Activated CD4-positive, alpha-beta T cell treated with anti-CD3 and anti-CD28 coated beads, Interleukin-2, amount 50 U/mL, for 16 hours (primary cell): ENCODE measurements around the gene POC5.
"Not testable (repeated sequence)": the region's sequence is repeated elsewhere in the genome, so short reads cannot be mapped to it uniquely, and the experiment has no call there.

Experiments
- DNase-seq: peaks from one replicate; pipeline ENCODE4 v3.0.0-alpha.2; 2020

The POC5 gene

DNA sequence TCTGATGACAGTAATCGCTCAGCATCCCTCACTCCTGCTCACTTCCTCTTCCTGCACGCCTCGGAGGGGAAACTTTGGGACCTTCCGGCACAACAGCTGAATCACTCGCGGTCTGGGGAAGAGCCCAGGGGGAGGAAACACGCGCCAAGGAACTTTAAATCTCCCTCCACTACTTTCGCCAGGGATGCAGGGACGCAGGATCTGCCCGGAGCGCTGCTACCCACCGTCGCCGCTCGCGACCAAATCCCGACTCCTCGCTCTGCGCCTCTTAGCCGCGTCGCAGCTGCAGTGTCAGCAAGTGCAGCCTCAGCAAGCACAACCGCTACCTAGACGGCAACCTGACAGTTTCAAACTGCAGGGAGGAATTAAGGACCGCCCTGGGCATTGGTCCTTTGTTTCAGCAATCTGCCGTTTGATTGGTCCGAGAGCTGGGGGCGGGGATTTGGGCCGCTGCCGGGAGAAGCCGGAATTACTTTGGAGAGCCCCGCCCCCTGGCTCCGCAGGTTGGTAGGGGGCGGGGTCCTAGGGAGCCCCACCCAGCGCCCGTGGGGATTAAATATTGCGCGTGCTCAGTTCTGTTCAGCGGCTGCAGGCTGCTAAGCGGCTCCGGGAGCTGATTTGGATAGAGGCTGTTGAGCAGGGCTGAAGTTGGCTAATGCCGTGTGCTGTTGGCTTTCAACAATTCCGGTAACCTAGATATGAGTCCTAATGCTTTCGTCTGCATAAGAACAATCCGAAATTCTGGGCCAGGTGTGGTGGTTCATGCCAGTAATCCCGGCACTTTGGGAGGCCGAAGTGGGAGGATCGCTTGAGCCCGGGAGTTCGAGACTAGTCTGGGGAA lies at the start of gene POC5:
Gene POC5, minus strand, starts transcription at position 356 of the 841 bp plus-strand sequence. CDS start 4,500 bp downstream, outside the sequence.
- DNase-seq: peak; percentile 99

- no peak for DNase-seq
Measured at GRCh38 chr5:75758116-75758515, 40.9 kb upstream of the POC5 start.

GRCh38 chr5:75756981-75757380 lies 39.7 kb upstream of the POC5 start:
- no peak for DNase-seq

- DNase-seq: no peak
Measured at GRCh38 chr5:75756211-75756610, 39.0 kb upstream of the POC5 start.

DNA sequence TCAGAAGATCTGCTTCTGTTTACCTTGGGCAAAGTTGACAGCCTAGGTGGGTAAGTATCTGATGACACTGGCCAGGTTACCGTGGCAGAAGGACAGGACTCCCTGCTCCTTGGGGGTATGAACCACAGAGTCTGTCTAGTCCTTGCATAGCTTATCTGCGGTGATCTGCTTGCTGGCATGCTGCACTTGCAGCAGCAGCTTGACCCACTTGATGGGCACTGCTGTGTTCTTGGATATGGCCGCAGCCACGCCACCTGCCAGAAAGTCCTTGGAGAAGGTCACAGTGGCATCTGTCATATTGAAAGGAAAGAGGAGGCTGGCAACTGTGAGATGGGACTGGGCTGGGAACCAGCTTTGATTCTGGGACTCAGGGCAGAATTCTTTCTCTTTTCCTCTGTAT lies 35.9 kb upstream of the POC5 start:
- no peak for DNase-seq

DNA sequence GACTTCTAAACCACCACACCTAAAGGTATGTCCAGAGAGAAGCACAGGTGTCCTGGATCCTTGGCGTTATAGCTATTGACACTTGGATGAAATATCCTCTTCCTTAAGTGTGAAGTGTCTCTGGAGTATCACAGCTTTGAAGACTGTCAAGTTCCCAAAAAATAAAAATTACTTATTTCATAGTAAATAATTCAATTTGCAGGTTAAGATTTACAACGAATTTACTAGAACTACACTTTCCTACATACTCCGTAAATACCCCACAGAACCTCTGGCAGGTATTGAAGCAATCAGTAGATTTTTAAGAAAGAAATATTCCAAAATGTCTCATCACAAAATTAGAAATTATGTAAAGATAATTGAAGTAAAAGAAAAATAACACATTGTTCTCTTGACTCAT lies 27.1 kb upstream of the POC5 start:
- no peak for DNase-seq

- no peak for DNase-seq
Measured at GRCh38 chr5:75736273-75736672, 19.0 kb upstream of the POC5 start.

- DNase-seq: peak; percentile 6
Measured at GRCh38 chr5:75734913-75735789, 17.9 kb upstream of the POC5 start.

DNA sequence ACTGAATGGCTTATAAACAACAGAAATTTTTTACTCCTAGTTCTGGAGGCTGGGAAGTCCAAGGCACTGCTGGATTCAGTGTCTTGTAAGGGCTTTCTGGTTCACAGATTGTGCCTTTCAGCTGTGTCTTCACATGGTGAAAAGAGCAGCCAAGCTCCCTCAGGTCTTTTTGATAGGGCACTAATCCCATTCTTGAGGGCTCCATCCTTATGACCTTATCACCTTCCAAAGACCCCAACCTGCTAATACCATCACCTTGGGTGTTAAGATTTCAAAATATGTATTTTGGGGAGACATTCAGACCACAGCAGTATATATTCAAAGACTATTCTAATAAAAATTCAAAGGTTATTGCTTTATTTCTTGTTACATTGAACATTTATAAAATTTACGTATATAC lies 16.5 kb upstream of the POC5 start:
- DNase-seq: no peak

DNA sequence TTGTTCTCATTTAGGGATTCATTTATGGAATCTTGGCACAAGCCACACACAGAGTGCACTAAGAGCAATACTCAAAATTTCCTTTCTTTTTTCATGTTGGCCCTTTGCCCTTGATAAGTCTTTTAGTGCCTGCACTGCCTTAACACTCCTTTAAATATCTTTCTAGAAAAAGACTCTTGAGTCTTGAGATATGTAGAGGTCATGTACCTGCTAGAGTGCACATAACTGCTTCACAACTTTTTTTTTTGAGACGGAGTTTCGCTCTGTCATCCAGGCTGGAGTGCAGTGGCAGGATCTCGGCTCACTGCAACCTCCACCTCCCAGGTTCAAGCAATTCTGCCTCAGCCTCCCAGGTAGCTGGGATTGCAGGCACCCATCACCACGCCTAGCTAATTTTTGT lies 14.3 kb upstream of the POC5 start:
- not testable (repeated sequence) for DNase-seq

DNA sequence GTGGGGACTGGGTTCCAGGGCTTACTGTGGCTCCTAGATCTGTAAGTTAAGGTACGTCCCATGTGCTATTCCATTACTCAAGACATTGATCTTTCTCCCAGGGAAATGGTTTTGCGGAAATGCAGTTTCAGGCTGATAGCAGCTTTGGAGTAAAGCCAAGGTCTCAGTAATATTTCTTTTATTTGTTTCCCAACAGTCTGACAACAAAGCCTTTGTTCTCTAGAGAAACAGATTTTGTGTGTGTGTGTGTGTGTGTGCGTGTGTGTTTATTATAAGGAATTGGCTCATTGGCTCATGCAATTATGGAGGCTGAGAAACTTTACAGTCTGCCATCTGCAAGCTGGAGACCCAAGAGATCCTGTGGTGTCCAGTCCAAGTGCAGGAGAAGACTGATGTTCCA lies 12.1 kb upstream of the POC5 start:
- no peak for DNase-seq

GRCh38 chr5:75727931-75728330 lies 10.7 kb upstream of the POC5 start:
- DNase-seq: no peak

- not testable (repeated sequence) for DNase-seq
Measured at GRCh38 chr5:75726224-75726623, 9.0 kb upstream of the POC5 start.

DNA sequence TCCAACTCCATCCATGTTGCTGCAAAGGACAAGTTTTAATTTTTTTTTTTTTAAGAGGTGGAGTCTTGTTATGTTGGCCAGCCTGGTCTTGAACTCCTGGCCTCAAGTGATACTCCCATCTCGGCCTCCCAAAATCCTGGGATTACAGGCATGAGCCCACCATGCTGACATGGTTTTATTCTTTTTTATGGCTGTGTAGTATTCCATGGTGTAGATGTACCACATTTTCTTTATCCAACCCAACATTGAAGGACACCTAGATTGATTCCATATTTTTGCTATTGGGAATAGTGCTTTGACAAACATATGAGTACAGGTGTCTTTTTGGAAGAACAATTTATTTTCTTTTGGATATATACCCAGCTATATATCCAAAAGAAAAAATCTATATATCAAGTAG lies 6.1 kb upstream of the POC5 start:
- DNase-seq: no peak

GRCh38 chr5:75721573-75721972 lies 4.3 kb upstream of the POC5 start:
- no peak for DNase-seq

GRCh38 chr5:75720882-75721281 lies 3.6 kb upstream of the POC5 start:
- no peak for DNase-seq

- no peak for DNase-seq
Measured at GRCh38 chr5:75716715-75717081, 539 bp downstream of the POC5 start.

GRCh38 chr5:75712091-75712490 lies 5.1 kb downstream of the POC5 start:
- DNase-seq: no peak

DNA sequence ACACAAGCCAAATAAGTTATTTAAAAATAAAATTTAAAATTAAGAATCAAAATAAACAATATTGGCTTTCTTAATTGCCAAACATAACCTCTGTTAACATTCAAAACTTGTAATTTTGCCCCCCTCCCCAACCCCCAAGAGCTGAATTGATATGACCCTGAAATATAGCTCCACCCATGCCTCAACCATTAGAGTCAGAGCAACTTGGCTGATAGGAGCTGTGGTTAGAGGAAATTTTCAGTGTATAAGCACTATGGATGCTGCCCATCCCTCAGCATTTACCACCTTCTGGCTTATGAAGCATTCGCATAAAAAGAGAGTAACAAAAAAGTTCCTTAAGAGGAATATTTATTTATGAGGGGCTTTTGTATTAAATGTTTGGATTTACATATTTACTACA lies 6.1 kb downstream of the POC5 start:
- no peak for DNase-seq

GRCh38 chr5:75710637-75711036 lies 6.6 kb downstream of the POC5 start:
- no peak for DNase-seq

DNA sequence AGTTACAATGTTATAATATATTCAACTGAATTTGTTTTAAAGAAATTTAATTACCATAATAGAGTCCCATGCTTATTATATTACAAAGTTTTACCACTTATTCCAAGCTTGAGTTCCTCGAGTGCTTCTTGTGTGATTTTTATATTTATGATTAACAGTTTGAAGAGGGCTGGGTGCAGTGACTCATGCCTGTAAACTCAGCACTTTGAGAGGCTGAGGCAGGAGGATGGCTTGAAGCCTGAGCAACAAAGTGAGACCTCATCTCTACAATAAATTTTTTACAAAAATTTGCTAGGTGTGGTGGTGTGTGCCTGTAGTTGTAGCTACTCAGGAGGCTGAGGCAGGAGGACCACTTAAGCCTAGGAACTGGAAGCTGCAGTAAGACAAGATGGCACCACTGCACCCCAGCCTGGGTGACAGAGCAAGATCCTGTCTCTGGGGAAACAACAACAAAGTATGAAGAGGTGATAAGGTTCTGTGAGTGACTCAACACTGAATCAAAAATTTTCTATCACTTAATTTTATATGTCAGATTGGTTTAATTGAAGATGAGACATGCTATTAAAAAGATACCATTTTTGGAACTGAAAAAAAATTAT lies 9.2 kb downstream of the POC5 start:
- DNase-seq: no peak

- no peak for DNase-seq
Measured at GRCh38 chr5:75706775-75707174, 10.5 kb downstream of the POC5 start.

- no peak for DNase-seq
Measured at GRCh38 chr5:75706016-75706415, 11.2 kb downstream of the POC5 start.

DNA sequence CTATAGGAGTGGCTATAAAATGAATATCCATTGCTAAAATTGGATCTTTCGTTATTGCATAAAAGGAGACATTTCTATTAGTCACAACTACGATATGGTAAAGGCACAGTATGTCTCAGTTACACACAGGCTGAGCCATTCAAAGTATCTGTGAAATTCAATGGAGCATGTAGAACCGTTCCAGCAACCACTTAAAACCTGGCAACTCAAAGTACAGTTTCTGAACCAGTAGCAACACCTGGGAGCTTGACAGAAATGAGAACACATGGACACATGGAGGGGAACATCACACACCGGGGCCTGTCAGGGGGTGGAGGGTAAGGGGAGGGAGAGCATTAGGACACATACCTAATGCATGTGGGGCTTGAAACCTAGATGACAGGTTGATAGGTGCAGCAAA lies 15.4 kb downstream of the POC5 start:
- no peak for DNase-seq
